Activated B cell treated with CpG ODN at 0.5 μM for 24 hours (primary cell): ENCODE measurements around the gene GHR. TPM values are rescaled to one million over a fixed set of nuclear protein-coding genes. Genes with fewer than 3 reads are reported as not detected.
"Not testable (repeated sequence)": the region's sequence is repeated elsewhere in the genome, so short reads cannot be mapped to it uniquely, and the experiment has no call there.

Experiments used
- ATAC-seq: fragments of 200-7000 bp; cut with Tn5 transposase; one replicate; pipeline ENCODE4 v1.10.0; 2021; ENCODE audit warnings: low read depth, mild to moderate bottlenecking, moderate library complexity
- CTCF ChIA-PET: fragments of 350-600 bp; sonication (Branson Sonifier 250); formaldehyde crosslinking; loops from one replicate; lab custom pipeline; 2021; ENCODE audit warnings: antibody characterized with exemption; lab: Charles Lee
- POLR2A ChIA-PET: fragments of 350-600 bp; sonication (Branson Sonifier 250); formaldehyde crosslinking; loops from one replicate; lab custom pipeline; 2021; ENCODE audit warnings: antibody characterized with exemption; lab: Charles Lee
- DNase-seq: peaks from one replicate; pipeline ENCODE4 v3.0.0; 2022
- H3K27ac Mint-ChIP-seq: one replicate; pipeline ENCODE4 v1.8.0; 2020; ENCODE audit warnings: mixed read lengths
- H3K27me3 Mint-ChIP-seq: one replicate; pipeline ENCODE4 v1.8.0; 2021; ENCODE audit warnings: mixed read lengths
- H3K36me3 Mint-ChIP-seq: one replicate; pipeline ENCODE4 v1.8.0; 2021; ENCODE audit warnings: low read depth, mixed read lengths
- H3K4me1 Mint-ChIP-seq: one replicate; pipeline ENCODE4 v1.8.0; 2021; ENCODE audit warnings: mixed read lengths
- H3K4me3 Mint-ChIP-seq: one replicate; pipeline ENCODE4 v1.8.0; 2020; ENCODE audit warnings: mild to moderate bottlenecking, mixed read lengths
- H3K9me3 Mint-ChIP-seq: one replicate; pipeline ENCODE4 v1.8.0; 2020; ENCODE audit warnings: mixed read lengths
- intact Hi-C: fragments of 100-400 bp; cut with micrococcal nuclease; formaldehyde crosslinking; loops from one replicate; pipeline ENCODE4 v1.15.1; 2024
- total RNA-seq: library from RNA; stranded (reverse); gene quantifications from 2 replicates; pipeline ENCODE4 v1.2.3, GENCODE V29; 2022
- TF ChIP-seq, protein P1 (sequence below): fragments of 200-600 bp; IDR thresholded peaks from one replicate; pipeline ENCODE4 v1.8.0; 2022; ENCODE audit warnings: antibody characterized with exemption, mild to moderate bottlenecking

The GHR gene
- total RNA-seq, 1 donor from 2014 or later, result not detected

DNA sequence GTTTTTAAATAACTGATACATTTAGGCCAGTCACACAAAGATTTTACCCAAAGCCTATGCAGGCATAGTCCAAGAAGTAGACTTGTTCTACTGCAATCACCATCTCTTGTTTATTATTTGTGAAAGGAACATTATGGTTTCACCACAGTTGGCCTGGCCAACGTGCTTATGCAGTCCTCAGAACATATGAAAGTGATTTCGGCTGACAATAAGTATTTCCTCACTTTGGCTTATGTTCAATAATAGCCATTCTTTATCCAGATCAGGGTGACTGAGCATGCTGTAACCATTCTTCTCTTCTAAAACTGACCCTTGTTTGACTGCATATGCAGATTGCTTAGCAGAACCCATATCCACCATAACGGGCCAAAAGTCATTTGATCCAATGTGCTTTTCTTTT is 256.8 kb downstream of the GHR start:
- TF ChIP-seq, protein P1, sequence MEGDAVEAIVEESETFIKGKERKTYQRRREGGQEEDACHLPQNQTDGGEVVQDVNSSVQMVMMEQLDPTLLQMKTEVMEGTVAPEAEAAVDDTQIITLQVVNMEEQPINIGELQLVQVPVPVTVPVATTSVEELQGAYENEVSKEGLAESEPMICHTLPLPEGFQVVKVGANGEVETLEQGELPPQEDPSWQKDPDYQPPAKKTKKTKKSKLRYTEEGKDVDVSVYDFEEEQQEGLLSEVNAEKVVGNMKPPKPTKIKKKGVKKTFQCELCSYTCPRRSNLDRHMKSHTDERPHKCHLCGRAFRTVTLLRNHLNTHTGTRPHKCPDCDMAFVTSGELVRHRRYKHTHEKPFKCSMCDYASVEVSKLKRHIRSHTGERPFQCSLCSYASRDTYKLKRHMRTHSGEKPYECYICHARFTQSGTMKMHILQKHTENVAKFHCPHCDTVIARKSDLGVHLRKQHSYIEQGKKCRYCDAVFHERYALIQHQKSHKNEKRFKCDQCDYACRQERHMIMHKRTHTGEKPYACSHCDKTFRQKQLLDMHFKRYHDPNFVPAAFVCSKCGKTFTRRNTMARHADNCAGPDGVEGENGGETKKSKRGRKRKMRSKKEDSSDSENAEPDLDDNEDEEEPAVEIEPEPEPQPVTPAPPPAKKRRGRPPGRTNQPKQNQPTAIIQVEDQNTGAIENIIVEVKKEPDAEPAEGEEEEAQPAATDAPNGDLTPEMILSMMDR, result no peak
- H3K4me3 Mint-ChIP-seq, result no peak overlapping the region
- ChIA-PET POLR2A (no interaction called here), CTCF (no interaction called here)
- ATAC-seq (no peak), DNase-seq (no peak)
- intact Hi-C loops, result no loop called here
- no peaks in the 10 kb centered on the region for H3K36me3 Mint-ChIP-seq
- H3K27me3 Mint-ChIP-seq, result no peaks in the 10 kb centered on the region
- H3K4me1 Mint-ChIP-seq, result no peaks in the 10 kb centered on the region
- H3K9me3 Mint-ChIP-seq, result peaks cover 5% of the 10 kb centered on the region
- no peak overlapping the region for H3K27ac Mint-ChIP-seq

DNA sequence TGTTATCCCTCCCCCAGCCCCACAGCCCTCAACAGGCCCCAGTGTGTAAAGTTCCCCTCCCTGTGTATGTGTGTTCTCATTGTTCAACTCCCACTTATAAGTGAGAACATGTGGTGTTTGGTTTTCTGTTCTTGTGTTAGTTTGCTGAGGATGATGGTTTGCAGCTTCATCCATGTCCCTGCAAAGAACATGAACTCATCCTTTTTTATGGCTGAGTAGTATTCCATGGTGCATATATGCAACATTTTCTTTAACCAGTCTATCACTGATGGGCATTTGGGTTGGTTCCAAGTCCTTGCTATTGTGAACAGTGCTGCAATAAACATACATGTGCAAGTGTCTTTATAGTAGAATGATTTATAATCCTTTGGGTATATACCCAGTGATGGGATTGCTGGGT is 261.8 kb downstream of the GHR start:
- CTCF ChIA-PET, H3K36me3 Mint-ChIP-seq, intact Hi-C loops, POLR2A ChIA-PET, H3K27me3 Mint-ChIP-seq, H3K4me1 Mint-ChIP-seq, H3K4me3 Mint-ChIP-seq, ATAC-seq, H3K9me3 Mint-ChIP-seq, H3K27ac Mint-ChIP-seq, DNase-seq: not testable (repeated sequence)

DNA sequence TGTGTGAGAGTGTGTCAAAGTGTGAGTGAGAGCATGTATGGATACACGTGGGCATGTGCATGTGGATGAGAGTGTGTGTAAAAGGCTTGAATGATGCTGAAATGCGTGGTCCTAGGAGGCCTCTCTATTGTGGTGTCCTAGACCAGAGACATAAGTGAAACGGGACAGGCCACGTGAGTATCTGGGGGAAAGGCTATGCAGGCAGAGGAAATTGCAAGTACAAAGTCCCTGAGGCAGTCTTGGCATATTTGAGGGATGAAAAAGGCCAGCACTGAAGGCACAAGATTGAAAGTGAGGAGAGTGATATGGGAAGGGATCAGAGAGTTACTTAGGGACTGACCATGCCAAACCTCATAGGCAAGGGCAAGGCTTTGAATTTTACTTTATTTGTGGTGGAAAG is 266.2 kb downstream of the GHR start:
- H3K36me3 Mint-ChIP-seq, result no peaks in the 10 kb centered on the region
- intact Hi-C loops, result no loop called here
- H3K9me3 Mint-ChIP-seq, result peaks cover 3% of the 10 kb centered on the region
- ChIA-PET POLR2A (no interaction called here), CTCF (no interaction called here)
- peaks cover 1% of the 10 kb centered on the region for H3K27me3 Mint-ChIP-seq
- TF ChIP-seq, protein P1, result no peak
- ATAC-seq (no peak), DNase-seq (no peak)
- no peaks in the 10 kb centered on the region for H3K4me1 Mint-ChIP-seq
- no peak overlapping the region for H3K4me3 Mint-ChIP-seq
- H3K27ac Mint-ChIP-seq, result no peak overlapping the region

DNA sequence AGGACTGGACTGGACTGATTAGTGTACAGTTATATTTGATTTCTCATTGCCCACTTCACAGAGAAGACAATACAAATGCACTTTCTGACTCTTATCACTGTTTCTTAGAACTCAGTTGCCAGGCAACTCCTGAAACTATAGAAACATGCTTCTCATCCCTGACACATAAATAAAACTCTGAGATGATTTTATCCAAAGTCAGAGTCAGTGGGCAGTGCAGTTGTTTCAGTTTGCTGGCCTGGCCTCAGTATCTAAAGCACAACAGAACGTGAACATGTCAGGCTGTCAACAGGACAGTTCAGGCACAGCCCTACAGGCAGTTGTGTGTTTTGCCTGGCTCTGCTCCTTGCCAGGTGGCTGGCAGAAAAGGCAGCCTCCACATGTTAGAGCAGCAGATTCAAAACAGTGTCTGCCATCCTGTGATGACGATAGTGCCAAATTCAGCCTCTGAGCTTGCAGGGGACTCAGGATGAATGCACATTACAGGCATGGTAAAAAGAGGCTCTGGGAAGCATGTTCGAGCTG is 268.2 kb downstream of the GHR start:
- TF ChIP-seq, protein P1, result no peak
- ATAC-seq, result no peak
- ChIA-PET POLR2A (no interaction called here), CTCF (no interaction called here)
- DNase-seq, result no peak
- intact Hi-C loops, result no loop called here
- Mint-ChIP-seq H3K36me3 (no peaks in the 10 kb centered on the region), H3K4me1 (no peaks in the 10 kb centered on the region), H3K27ac (no peak overlapping the region), H3K4me3 (no peak overlapping the region), H3K27me3 (peaks cover 5% of the 10 kb centered on the region), H3K9me3 (peaks cover 2% of the 10 kb centered on the region)

DNA sequence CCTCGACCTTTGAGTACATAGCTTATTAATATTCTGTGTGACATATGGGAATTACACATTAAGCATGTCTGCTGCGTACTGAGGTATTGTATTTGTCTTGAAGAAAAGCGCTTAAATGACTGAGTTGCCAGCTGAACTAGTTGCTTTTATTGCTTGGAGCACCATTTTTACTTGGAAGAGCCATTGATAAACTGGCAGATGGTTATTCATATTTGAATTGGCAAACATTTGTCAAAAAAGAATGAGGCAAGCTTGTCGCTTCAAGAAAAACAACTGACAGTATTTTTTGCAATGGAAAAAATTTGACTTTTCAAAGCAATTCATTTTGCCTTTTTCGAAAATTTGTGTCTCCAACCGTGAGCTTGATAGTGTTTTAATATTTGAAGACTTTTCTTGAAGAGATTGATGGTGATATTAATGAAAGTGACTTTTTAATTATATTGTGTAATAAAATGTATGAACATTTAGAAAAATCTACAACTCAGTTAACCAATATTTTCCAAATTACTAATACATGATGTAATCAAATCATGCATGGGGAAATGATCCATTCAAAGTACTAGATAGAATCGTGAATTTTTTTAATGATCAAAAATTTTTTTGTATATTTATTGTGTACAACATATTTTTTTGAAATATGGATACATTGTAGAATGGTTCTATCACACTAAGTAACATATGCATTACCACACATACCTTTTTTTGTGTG is 278.3 kb downstream of the GHR start:
- Mint-ChIP-seq H3K9me3 (peaks cover 5% of the 10 kb centered on the region), H3K4me1 (no peaks in the 10 kb centered on the region), H3K27me3 (peaks cover 4% of the 10 kb centered on the region), H3K27ac (no peak overlapping the region), H3K36me3 (no peaks in the 10 kb centered on the region), H3K4me3 (no peak overlapping the region)
- POLR2A ChIA-PET, result no interaction called here
- intact Hi-C loops, result no loop called here
- CTCF ChIA-PET, result no interaction called here
- ATAC-seq (no peak), DNase-seq (no peak)
- TF ChIP-seq, protein P1, result no peak

DNA sequence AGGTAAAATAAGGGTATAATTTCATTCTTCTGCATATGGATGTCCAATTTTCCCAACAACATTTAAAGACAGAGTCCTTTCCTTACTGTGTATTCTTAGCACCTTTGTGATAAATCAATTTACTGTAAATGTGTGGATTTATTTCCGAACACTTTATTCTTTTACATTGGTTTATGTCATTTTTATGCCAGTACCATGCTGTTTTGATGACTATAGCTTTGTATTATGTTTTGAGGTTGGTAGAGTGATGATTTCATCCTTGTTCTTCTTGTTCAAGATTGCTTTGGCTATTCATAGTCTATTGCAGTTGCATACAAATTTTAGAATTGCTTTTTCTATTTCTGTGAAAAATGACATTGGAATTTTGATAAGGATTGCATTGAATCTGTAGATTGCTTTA is 280.0 kb downstream of the GHR start:
- CTCF ChIA-PET, result no interaction called here
- peaks cover 1% of the 10 kb centered on the region for H3K27me3 Mint-ChIP-seq

More for the DNA sequence above, 280.0 kb downstream of the GHR start:
- Mint-ChIP-seq H3K4me1 (no peaks in the 10 kb centered on the region), H3K27ac (no peak overlapping the region), H3K36me3 (no peaks in the 10 kb centered on the region), H3K9me3 (peaks cover 8% of the 10 kb centered on the region), H3K4me3 (no peak overlapping the region)
- DNase-seq (no peak), ATAC-seq (no peak)
- intact Hi-C loops, result no loop called here
- TF ChIP-seq, protein P1, result no peak
- POLR2A ChIA-PET, result no interaction called here
